DND-41 (cell line): ENCODE results near the gene ANKS1B.

ENCODE experiments used
- ATAC-seq: fragments of 200-7000 bp; cut with Tn5 transposase; 3 replicates; pipeline ENCODE4 v1.9.1; 2021; ENCODE audit warnings: low read depth; ENCODE audit not compliant: insufficient read depth
- DNase-seq: peaks from one replicate; pipeline ENCODE4 v3.0.0-alpha.2; 2020
- H2AFZ ChIP-seq: 2 replicates; pipeline ENCODE4 v1.6.0; 2012; ENCODE audit warnings: low read depth, low read length
- H3K27ac ChIP-seq: 2 replicates; pipeline ENCODE4 v1.5.1; 2012; ENCODE audit warnings: low read length, inconsistent platforms
- H3K27me3 ChIP-seq: fragments of 200-600 bp; sonication (generic); 2 replicates; pipeline ENCODE4 v1.6.0; 2012; ENCODE audit warnings: low read length, mild to moderate bottlenecking, inconsistent platforms; ENCODE audit not compliant: insufficient read depth, poor library complexity
- H3K36me3 ChIP-seq: 2 replicates; pipeline ENCODE4 v1.5.1; 2012; ENCODE audit warnings: low read length, inconsistent platforms; ENCODE audit not compliant: insufficient read depth
- H3K4me1 ChIP-seq: 2 replicates; pipeline ENCODE4 v1.5.1; 2012; ENCODE audit warnings: mild to moderate bottlenecking, low read length; ENCODE audit not compliant: insufficient read depth
- H3K4me2 ChIP-seq: 2 replicates; pipeline ENCODE4 v1.6.0; 2012; ENCODE audit warnings: mild to moderate bottlenecking, moderate library complexity, low read length, inconsistent platforms; ENCODE audit not compliant: insufficient read depth
- H3K4me3 ChIP-seq, 2 experiments: fragments of 200-600 bp in 1 of 2; shearing (Covaris generic) in 1 of 2; 2 replicates each; pipeline ENCODE4 v1.5.1; 2012 to 2016; ENCODE audit warnings: inconsistent platforms in 2 of 2, low read length in 2 of 2, mild to moderate bottlenecking in 2 of 2, low read depth in 1 of 2, moderate library complexity in 1 of 2
- H3K79me2 ChIP-seq: 2 replicates; pipeline ENCODE4 v1.6.0; 2012; ENCODE audit warnings: low read length, inconsistent platforms; ENCODE audit not compliant: insufficient read depth
- H3K9ac ChIP-seq: 2 replicates; pipeline ENCODE4 v1.6.0; 2012; ENCODE audit warnings: low read depth, mild to moderate bottlenecking, inconsistent platforms, low read length, moderate library complexity
- H3K9me3 ChIP-seq: 2 replicates; pipeline ENCODE4 v1.5.1; 2012; ENCODE audit warnings: low read length, moderate library complexity, mild to moderate bottlenecking, inconsistent platforms; ENCODE audit not compliant: insufficient read depth, severe bottlenecking
- H4K20me1 ChIP-seq: 2 replicates; pipeline ENCODE4 v1.6.0; 2012; ENCODE audit warnings: low read length; ENCODE audit not compliant: insufficient read depth
- CTCF ChIP-seq: IDR thresholded peaks from 2 replicates; pipeline ENCODE4 v1.5.1; 2012; ENCODE audit warnings: borderline replicate concordance, low read length, moderate library complexity, mild to moderate bottlenecking; ENCODE audit not compliant: poor library complexity, severe bottlenecking; ENCODE audit errors: extremely low read depth
- EZH2 ChIP-seq: IDR thresholded peaks from 3 replicates; pipeline ENCODE4 v1.6.1; 2012; ENCODE audit warnings: borderline replicate concordance, low read depth, mild to moderate bottlenecking, moderate library complexity, low read length, inconsistent platforms; ENCODE audit not compliant: severe bottlenecking

The ANKS1B gene

GRCh38 chr12:99146730-99147129, 838.0 kb downstream of the ANKS1B start:
- TF ChIP-seq CTCF (no peak), EZH2 (no peak)
- Histone ChIP-seq H2AFZ (no peak overlapping the region), H3K27me3 (peaks cover 6% of the 10 kb centered on the region), H3K4me3 (no peak overlapping the region), H3K9me3 (no peaks in the 10 kb centered on the region), H3K27ac (no peak overlapping the region), H3K36me3 (no peaks in the 10 kb centered on the region), H3K9ac (no peak overlapping the region), H3K4me1 (no peaks in the 10 kb centered on the region), H3K4me2 (no peak overlapping the region), H4K20me1 (no peaks in the 10 kb centered on the region), H3K79me2 (no peaks in the 10 kb centered on the region)
- ATAC-seq (no peak), DNase-seq (no peak)

GRCh38 chr12:99146185-99146584, 838.6 kb downstream of the ANKS1B start:
- Histone ChIP-seq H3K36me3 (no peaks in the 10 kb centered on the region), H3K9me3 (no peaks in the 10 kb centered on the region), H3K27me3 (peaks cover 6% of the 10 kb centered on the region), H4K20me1 (no peaks in the 10 kb centered on the region), H3K4me2 (no peak overlapping the region), H3K27ac (no peak overlapping the region), H3K4me3 (no peak overlapping the region), H2AFZ (no peak overlapping the region), H3K9ac (no peak overlapping the region), H3K79me2 (no peaks in the 10 kb centered on the region), H3K4me1 (no peaks in the 10 kb centered on the region)
- no peak for TF ChIP-seq CTCF
- no peak for TF ChIP-seq EZH2
- ATAC-seq (no peak), DNase-seq (no peak)

GRCh38 chr12:99142651-99143050, 842.1 kb downstream of the ANKS1B start:
- H3K27ac ChIP-seq: no peak overlapping the region
- no peaks in the 10 kb centered on the region for H3K79me2 ChIP-seq
- no peaks in the 10 kb centered on the region for H3K4me1 ChIP-seq
- H3K9me3 ChIP-seq: no peaks in the 10 kb centered on the region
- no peaks in the 10 kb centered on the region for H4K20me1 ChIP-seq
- peaks cover 2% of the 10 kb centered on the region for H3K27me3 ChIP-seq
- DNase-seq (no peak), ATAC-seq (no peak)
- no peak overlapping the region for H2AFZ ChIP-seq
- no peak overlapping the region for H3K4me2 ChIP-seq
- H3K4me3 ChIP-seq: no peak overlapping the region
- no peak overlapping the region for H3K9ac ChIP-seq
- TF ChIP-seq CTCF (no peak), EZH2 (no peak)
- H3K36me3 ChIP-seq: no peaks in the 10 kb centered on the region

DNA sequence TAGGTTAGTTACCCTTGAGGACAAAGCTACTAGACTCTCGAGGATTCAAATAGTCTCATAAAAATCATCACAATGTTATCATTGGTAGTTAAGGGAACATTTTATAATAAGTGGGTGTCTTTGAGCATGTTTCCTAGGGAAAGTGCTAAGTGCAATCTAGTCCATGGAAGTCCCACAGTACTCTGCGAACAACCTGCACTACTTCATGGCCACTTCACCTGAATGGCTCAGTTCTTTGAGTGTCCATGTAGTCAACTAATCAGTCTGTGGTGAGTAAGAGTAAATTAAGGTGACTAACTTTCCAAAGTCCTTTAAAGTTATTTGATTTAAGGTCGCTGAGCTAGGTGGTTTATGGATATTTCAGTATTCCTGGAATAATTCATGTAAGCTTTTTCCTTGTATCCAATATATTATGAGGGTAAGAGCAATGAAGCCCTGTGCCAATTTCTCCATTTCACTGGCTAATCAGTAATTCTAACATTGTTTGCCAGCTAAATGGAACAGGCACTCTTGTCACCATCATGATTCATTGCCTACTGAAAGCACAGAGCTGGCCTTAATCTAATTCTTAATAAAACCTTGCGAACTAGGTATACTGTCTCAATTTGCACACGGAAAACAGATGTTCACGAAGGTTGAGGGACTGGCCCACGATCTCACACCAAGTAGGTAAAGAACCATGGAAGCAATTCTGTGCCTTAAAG, 844.6 kb downstream of the ANKS1B start:
- DNase-seq: no peak
- Histone ChIP-seq H3K4me2 (no peak overlapping the region), H3K9ac (no peak overlapping the region), H3K4me1 (no peaks in the 10 kb centered on the region), H3K4me3 (no peak overlapping the region), H3K27ac (no peak overlapping the region), H3K9me3 (no peaks in the 10 kb centered on the region), H3K79me2 (no peaks in the 10 kb centered on the region), H3K27me3 (no peaks in the 10 kb centered on the region), H2AFZ (no peak overlapping the region), H4K20me1 (no peaks in the 10 kb centered on the region), H3K36me3 (no peaks in the 10 kb centered on the region)
- TF ChIP-seq CTCF (no peak), EZH2 (no peak)
- ATAC-seq: no peak
